Effector memory CD4-positive, alpha-beta T cell (primary cell): ENCODE data around the gene SH3GL2.

Experiments used
- DNase-seq, 3 donors: peaks; one replicate each; pipeline ENCODE4 v3.0.0-alpha.2; 2020
- H3K27ac ChIP-seq: 2 replicates; pipeline ENCODE4 v1.7.0; 2013; ENCODE audit warnings: mild to moderate bottlenecking, low read length, moderate library complexity; ENCODE audit not compliant: insufficient read depth, poor library complexity, severe bottlenecking
- H3K27me3 ChIP-seq: replicated peaks from 2 replicates; pipeline ENCODE4 v1.7.0; 2013; ENCODE audit warnings: mild to moderate bottlenecking, low read length; ENCODE audit not compliant: insufficient read depth, control insufficient read depth, poor library complexity, severe bottlenecking
- H3K36me3 ChIP-seq: 2 replicates; pipeline ENCODE4 v1.7.0; 2013; ENCODE audit warnings: mild to moderate bottlenecking, low read length, moderate library complexity; ENCODE audit not compliant: control insufficient read depth, insufficient read depth
- H3K4me1 ChIP-seq: 2 replicates; pipeline ENCODE4 v1.7.0; 2013; ENCODE audit warnings: low read length, mild to moderate bottlenecking; ENCODE audit not compliant: control insufficient read depth, insufficient read depth, poor library complexity, severe bottlenecking
- H3K4me3 ChIP-seq: 2 replicates; pipeline ENCODE4 v1.7.0; 2013; ENCODE audit warnings: low read length, low read depth, mild to moderate bottlenecking; ENCODE audit not compliant: insufficient read depth, poor library complexity, severe bottlenecking
- H3K9me3 ChIP-seq: 2 replicates; pipeline ENCODE4 v1.7.0; 2013; ENCODE audit warnings: mild to moderate bottlenecking, low read length, moderate library complexity; ENCODE audit not compliant: control insufficient read depth

Gene SH3GL2

GRCh38 chr9:17694336-17694735, 115.5 kb downstream of the SH3GL2 start:
- H3K4me1 ChIP-seq = no peaks in the 10 kb centered on the region
- H3K27me3 ChIP-seq = no peaks in the 10 kb centered on the region
- H3K27ac ChIP-seq = no peak overlapping the region
- H3K9me3 ChIP-seq = no peaks in the 10 kb centered on the region
- no peak overlapping the region for H3K4me3 ChIP-seq
- no peaks in the 10 kb centered on the region for H3K36me3 ChIP-seq
- no peak for DNase-seq

GRCh38 chr9:17695482-17695881, 116.6 kb downstream of the SH3GL2 start:
- no peaks in the 10 kb centered on the region for H3K36me3 ChIP-seq
- H3K9me3 ChIP-seq = no peaks in the 10 kb centered on the region
- DNase-seq = no peak
- H3K4me3 ChIP-seq = no peak overlapping the region
- no peaks in the 10 kb centered on the region for H3K4me1 ChIP-seq
- no peak overlapping the region for H3K27ac ChIP-seq
- H3K27me3 ChIP-seq = no peaks in the 10 kb centered on the region

DNA sequence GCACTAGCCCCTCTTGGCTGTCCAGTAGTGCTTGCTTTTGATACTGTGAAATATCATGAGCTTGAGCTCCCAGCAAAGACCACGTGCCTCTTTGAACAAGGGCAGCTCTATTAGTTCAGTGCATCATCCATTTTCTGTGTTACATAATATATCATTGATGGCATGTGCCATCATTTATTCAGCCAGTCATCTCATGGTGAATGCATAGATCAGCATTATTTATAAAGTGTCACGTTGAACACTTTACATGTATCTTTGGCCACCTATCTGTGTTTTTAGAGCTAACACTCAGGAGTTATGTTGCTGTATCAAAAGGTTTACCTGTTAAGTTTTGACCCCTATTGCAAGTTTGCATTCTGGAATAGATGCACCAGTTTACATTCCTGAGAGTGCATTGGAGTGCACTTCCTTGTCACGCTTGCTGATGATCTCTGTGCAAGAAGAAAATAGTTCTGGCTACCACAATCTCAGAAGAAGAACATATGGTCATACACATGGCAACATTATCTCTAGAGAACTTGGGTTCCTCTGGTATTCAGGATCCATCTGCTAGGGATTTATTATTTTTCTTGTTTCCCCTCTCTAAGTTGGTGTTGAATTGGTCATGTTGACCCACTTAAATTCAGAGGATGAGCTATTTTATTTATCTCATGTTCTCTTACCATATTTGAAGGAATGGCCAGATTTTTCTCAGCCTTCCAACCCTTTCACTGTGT, 120.9 kb downstream of the SH3GL2 start:
- H3K4me1 ChIP-seq = no peaks in the 10 kb centered on the region
- H3K27ac ChIP-seq = no peak overlapping the region
- no peak for DNase-seq
- H3K9me3 ChIP-seq = no peaks in the 10 kb centered on the region
- H3K27me3 ChIP-seq = no peaks in the 10 kb centered on the region
- H3K36me3 ChIP-seq = no peaks in the 10 kb centered on the region
- H3K4me3 ChIP-seq = no peak overlapping the region

- Histone ChIP-seq H3K9me3 (no peaks in the 10 kb centered on the region), H3K27ac (no peak overlapping the region), H3K4me3 (no peak overlapping the region), H3K36me3 (no peaks in the 10 kb centered on the region), H3K27me3 (no peaks in the 10 kb centered on the region), H3K4me1 (no peaks in the 10 kb centered on the region)
- DNase-seq = no peak
These were observed 127.5 kb downstream of the SH3GL2 start for GRCh38 chr9:17706347-17706746.

DNA sequence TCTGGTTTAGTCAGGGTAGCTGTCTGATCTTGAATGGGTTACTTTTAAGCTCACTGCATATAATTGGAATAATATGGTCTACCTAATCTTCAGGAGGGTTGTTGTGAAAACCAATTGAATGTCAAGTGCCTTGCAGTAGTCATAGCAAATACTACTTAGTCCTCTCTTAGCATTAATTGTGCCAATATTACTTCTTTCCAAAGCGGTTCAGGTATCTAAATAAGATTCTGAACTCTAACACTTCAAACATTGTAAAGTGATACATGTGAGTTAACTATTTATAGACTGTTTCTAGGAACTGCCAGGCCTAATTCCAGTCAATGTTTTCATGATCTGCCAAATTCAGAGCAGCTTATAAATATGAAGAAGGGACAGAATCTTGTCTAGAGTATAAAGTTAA, 140.2 kb downstream of the SH3GL2 start:
- H3K9me3 ChIP-seq = no peaks in the 10 kb centered on the region
- H3K4me3 ChIP-seq = no peak overlapping the region
- H3K27ac ChIP-seq = no peak overlapping the region
- no peak for DNase-seq
- no peaks in the 10 kb centered on the region for H3K36me3 ChIP-seq
- H3K27me3 ChIP-seq = no peaks in the 10 kb centered on the region
- H3K4me1 ChIP-seq = no peaks in the 10 kb centered on the region

- H3K27ac ChIP-seq = no peak overlapping the region
- no peaks in the 10 kb centered on the region for H3K27me3 ChIP-seq
- no peaks in the 10 kb centered on the region for H3K9me3 ChIP-seq
- DNase-seq = no peak
- H3K4me1 ChIP-seq = no peaks in the 10 kb centered on the region
- no peak overlapping the region for H3K4me3 ChIP-seq
- H3K36me3 ChIP-seq = no peaks in the 10 kb centered on the region
These were observed 143.1 kb downstream of the SH3GL2 start for GRCh38 chr9:17721954-17722353.

DNA sequence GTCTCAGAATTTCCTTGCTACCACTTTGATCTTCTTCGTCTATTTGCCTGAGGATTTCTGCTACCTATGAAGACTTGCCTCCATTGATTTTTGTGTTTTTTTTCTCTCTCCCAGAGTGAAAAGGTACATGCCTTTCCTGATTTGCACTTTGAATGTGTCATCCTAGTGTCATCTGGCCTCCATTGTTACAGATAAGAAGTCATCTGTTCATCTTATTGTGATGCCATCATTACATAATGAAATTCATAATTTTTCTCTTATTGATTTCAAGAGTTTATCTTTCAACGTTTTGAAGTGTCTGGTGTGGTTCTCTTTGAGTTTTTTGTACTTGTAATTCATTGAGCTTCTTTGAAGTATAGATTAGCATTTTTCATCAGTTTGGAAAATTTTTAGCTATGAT, 144.8 kb downstream of the SH3GL2 start:
- Histone ChIP-seq H3K4me1 (no peaks in the 10 kb centered on the region), H3K9me3 (no peaks in the 10 kb centered on the region), H3K27me3 (no peaks in the 10 kb centered on the region), H3K27ac (no peak overlapping the region), H3K36me3 (no peaks in the 10 kb centered on the region), H3K4me3 (no peak overlapping the region)
- no peak for DNase-seq

- Histone ChIP-seq H3K27ac (no peak overlapping the region), H3K9me3 (no peaks in the 10 kb centered on the region), H3K4me1 (no peaks in the 10 kb centered on the region), H3K27me3 (no peaks in the 10 kb centered on the region), H3K4me3 (no peak overlapping the region), H3K36me3 (no peaks in the 10 kb centered on the region)
- no peak for DNase-seq
These were observed 146.6 kb downstream of the SH3GL2 start for GRCh38 chr9:17725399-17726010.

DNA sequence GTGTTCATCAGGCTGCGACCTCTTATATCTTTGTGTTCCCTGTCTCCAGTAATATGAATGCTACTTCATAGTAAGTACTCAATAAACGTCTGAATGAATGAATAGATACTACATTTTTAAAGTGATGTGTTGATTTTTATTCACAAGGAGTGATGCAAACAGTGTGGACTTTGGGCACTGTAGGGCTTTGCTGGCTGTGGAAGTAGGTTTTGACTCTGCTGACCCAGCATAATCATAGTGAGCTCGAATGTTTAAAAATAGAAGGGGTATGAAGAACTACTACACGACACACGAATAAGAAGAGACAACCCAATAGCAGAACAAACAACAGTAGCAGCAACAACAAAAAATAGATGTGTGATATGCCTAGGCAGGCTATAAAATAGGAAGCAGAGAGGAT, 147.4 kb downstream of the SH3GL2 start:
- H3K4me3 ChIP-seq = no peak overlapping the region
- no peaks in the 10 kb centered on the region for H3K27me3 ChIP-seq
- H3K9me3 ChIP-seq = no peaks in the 10 kb centered on the region
- H3K36me3 ChIP-seq = no peaks in the 10 kb centered on the region
- H3K4me1 ChIP-seq = no peaks in the 10 kb centered on the region
- no peak overlapping the region for H3K27ac ChIP-seq
- no peak for DNase-seq

- Histone ChIP-seq H3K4me1 (no peaks in the 10 kb centered on the region), H3K27ac (no peak overlapping the region), H3K36me3 (no peaks in the 10 kb centered on the region), H3K4me3 (no peak overlapping the region), H3K9me3 (no peaks in the 10 kb centered on the region), H3K27me3 (no peaks in the 10 kb centered on the region)
- no peak for DNase-seq
These were observed 152.0 kb downstream of the SH3GL2 start for GRCh38 chr9:17730899-17731298.
